ENCODE results near the gene TOMM5. TPM values are rescaled to one million over a fixed set of nuclear protein-coding genes. Genes with fewer than 3 reads are reported as not detected.

Gene TOMM5
- 10 to 100 TPM; 22.8 to 40.3 (median 33.9) TPM for total RNA-seq
- polyA plus RNA-seq = 10 to 100 TPM; 54.0 to 59.2 TPM

GRCh38 chr9:37592108-37592951, at the start of gene TOMM5:
Gene TOMM5, minus strand, starts transcription at chr9:37592597. Its CDS starts 65 bp downstream, at chr9:37592532.
- Histone ChIP-seq H3K27ac (peak within 1 kb of the TSS; percentile 27 to 70 (median 64)), H3K27me3 (no peaks in the 10 kb centered on the region), H3K4me3 (peak within 1 kb of the TSS; percentile 59 to 97 (median 68)), H3K9me3 (no peaks in the 10 kb centered on the region), H3K36me3 (peaks cover 0 to 15% (median 3%) of the 10 kb centered on the region in 3 donors), H3K4me1 (peaks cover 5 to 29% (median 8%) of the 10 kb centered on the region in 3 donors)
- TF ChIP-seq, protein P1, sequence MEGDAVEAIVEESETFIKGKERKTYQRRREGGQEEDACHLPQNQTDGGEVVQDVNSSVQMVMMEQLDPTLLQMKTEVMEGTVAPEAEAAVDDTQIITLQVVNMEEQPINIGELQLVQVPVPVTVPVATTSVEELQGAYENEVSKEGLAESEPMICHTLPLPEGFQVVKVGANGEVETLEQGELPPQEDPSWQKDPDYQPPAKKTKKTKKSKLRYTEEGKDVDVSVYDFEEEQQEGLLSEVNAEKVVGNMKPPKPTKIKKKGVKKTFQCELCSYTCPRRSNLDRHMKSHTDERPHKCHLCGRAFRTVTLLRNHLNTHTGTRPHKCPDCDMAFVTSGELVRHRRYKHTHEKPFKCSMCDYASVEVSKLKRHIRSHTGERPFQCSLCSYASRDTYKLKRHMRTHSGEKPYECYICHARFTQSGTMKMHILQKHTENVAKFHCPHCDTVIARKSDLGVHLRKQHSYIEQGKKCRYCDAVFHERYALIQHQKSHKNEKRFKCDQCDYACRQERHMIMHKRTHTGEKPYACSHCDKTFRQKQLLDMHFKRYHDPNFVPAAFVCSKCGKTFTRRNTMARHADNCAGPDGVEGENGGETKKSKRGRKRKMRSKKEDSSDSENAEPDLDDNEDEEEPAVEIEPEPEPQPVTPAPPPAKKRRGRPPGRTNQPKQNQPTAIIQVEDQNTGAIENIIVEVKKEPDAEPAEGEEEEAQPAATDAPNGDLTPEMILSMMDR (IDR thresholded peaks at IDR 0.05) = no peak
- peak; percentile 97 to 99 (median 98) for ATAC-seq
- WGBS, 2 donors = 0% methylated on average over 72 of the region's 72 CpGs
- FAIRE-seq = no peak
- peak; percentile 88 to 96 (median 94) for DNase-seq
- intact Hi-C loops (cut with DNase I) = loop anchor here in 1 of 3 donors (10.0 kb wide), 1 partner anchor 108 kb away; the partner anchor contains the start of gene POLR1E

DNA sequence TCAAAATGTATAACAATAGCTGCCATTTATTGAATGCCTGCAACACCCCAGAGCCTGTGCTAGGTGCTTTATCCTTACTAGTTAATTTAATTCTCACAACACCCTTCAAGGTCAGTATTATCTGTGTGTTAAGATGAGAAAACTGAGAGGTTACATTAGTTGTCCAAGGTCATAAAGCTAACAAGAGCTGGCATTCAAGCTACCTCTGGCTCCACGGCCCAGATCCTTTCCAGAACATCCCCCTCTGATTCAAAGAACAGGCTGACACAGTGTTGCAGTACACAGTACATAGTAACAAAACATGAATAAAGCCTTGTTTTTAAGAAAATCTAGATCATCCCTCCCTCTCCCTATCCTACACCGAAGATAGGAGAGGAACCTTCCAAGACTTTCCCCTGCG, 48.9 kb upstream of the TOMM5 start:
- no peak overlapping the region for H3K27ac ChIP-seq
- DNase-seq = no peak
- H3K9me3 ChIP-seq = no peaks in the 10 kb centered on the region
- no peaks in the 10 kb centered on the region for H3K36me3 ChIP-seq
- no peak for ATAC-seq
- TF ChIP-seq, protein P1 (IDR thresholded peaks at IDR 0.05) = no peak
- no peak overlapping the region for H3K4me3 ChIP-seq
- H3K27me3 ChIP-seq = no peaks in the 10 kb centered on the region
- no peak for FAIRE-seq
- WGBS, 2 donors = 76 to 92% methylated on average over 3 of the region's 3 CpGs
- H3K4me1 ChIP-seq = no peaks in the 10 kb centered on the region
- intact Hi-C loops (cut with DNase I) = no loop called here

GRCh38 chr9:37640246-37640645, 47.8 kb upstream of the TOMM5 start:
- H3K27ac ChIP-seq = no peak overlapping the region
- no peak for DNase-seq
- 59 to 67% methylated on average over 3 of the region's 3 CpGs for WGBS, 2 donors
- intact Hi-C loops (cut with DNase I) = no loop called here
- TF ChIP-seq, protein P1 (IDR thresholded peaks at IDR 0.05) = no peak
- H3K36me3 ChIP-seq = no peaks in the 10 kb centered on the region
- H3K9me3 ChIP-seq = no peaks in the 10 kb centered on the region
- H3K27me3 ChIP-seq = no peaks in the 10 kb centered on the region
- no peak for FAIRE-seq
- peak in 1 of 4 donors; percentile 30 for ATAC-seq
- H3K4me1 ChIP-seq = no peaks in the 10 kb centered on the region
- no peak overlapping the region for H3K4me3 ChIP-seq

DNA sequence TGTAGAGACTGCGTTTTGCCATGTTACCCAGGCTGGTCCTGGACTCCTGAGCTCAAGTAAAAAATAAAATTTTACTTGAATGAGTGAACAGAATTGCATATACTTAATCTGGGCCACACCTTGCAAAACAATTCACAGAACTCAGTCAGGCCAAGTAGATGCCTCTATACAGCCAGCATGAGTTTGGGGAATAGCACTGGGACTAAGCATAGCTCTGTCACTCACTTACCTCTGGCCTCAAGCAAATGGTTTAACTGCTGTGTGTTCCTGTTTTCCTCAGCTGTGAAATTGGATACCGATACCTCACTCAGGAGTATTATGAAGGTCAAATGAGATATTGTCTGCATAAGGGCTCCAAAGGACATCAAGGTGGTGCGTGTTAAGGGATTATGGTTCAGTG, 47.4 kb upstream of the TOMM5 start:
- intact Hi-C loops (cut with DNase I) = no loop called here
- WGBS, 2 donors = 62 to 74% methylated on average over 3 of the region's 3 CpGs
- TF ChIP-seq, protein P1 (IDR thresholded peaks at IDR 0.05) = no peak

More for the DNA sequence above, 47.4 kb upstream of the TOMM5 start:
- no peaks in the 10 kb centered on the region for H3K4me1 ChIP-seq
- no peaks in the 10 kb centered on the region for H3K27me3 ChIP-seq
- no peaks in the 10 kb centered on the region for H3K9me3 ChIP-seq
- no peak overlapping the region for H3K27ac ChIP-seq
- ATAC-seq = no peak
- DNase-seq = no peak
- no peak overlapping the region for H3K4me3 ChIP-seq
- no peaks in the 10 kb centered on the region for H3K36me3 ChIP-seq
- FAIRE-seq = no peak
